Measurements from ENCODE around the gene RBP4. TPM values are rescaled to one million over a fixed set of nuclear protein-coding genes. Genes with fewer than 3 reads are reported as not detected.

RBP4 gene
- total and polyA plus RNA-seq, 10 of the 15 experiments (the other 5 are each of a cell fraction or from before 2014, with no cell fraction given), result 1.2 TPM; not detected in 9

GRCh38 chr10:93572606-93573005 lies 28.4 kb downstream of the RBP4 start:
- no peak overlapping the region for H3K4me2 ChIP-seq (ENCODE audit: control insufficient read depth, insufficient read depth)
- CTCF ChIA-PET, result no interaction called here
- FAIRE-seq (no peak), ATAC-seq (no peak), DNase-seq (ENCODE audit: low read depth, low spot score) (no peak)
- TF ChIP-seq ZZZ3 (IDR thresholded peaks at IDR 0.05; ENCODE audit: control insufficient read depth, insufficient read length, low read depth) (no peak), ZBED1 (IDR thresholded peaks at IDR 0.05; ENCODE audit: borderline replicate concordance) (no peak), CHD2 (IDR thresholded peaks at IDR 0.05; ENCODE audit: borderline replicate concordance, low read depth, low read length) (no peak), NR2C2 (IDR thresholded peaks at IDR 0.05; ENCODE audit: borderline replicate concordance, control insufficient read depth, insufficient read length, low read depth) (no peak), EZH2 (IDR thresholded peaks at IDR 0.05; ENCODE audit: borderline replicate concordance, control insufficient read depth, low read depth, low read length) (no peak), RAD51 (IDR thresholded peaks at IDR 0.05) (no peak), CBX5 (IDR thresholded peaks at IDR 0.05; ENCODE audit: low read depth) (no peak), LARP7 (IDR thresholded peaks at IDR 0.05) (no peak), SMAD1 (IDR thresholded peaks at IDR 0.05; ENCODE audit: low read depth, partially characterized antibody) (no peak)
- no peaks in the 10 kb centered on the region for H3K36me3 ChIP-seq (ENCODE audit: control insufficient read depth in 2 of 2, insufficient read depth in 2 of 2, low read length in 1 of 2)
- POLR2A ChIA-PET, result no interaction called here
- no peaks in the 10 kb centered on the region for H3K4me1 ChIP-seq (ENCODE audit: control insufficient read depth, insufficient read depth, low read length)
- SMC1A ChIA-PET (ENCODE audit: uncharacterized antibody, unreplicated experiment), result no interaction called here
- 14% methylated on average over 2 of the region's 2 CpGs for WGBS (ENCODE audit: insufficient coverage, insufficient replicate concordance, low lambda C conversion rate, missing lambda C conversion rate)
- no peak overlapping the region for H2AFZ ChIP-seq (ENCODE audit: control insufficient read depth, low read depth, low read length)
- RAD21 ChIA-PET (ENCODE audit: unreplicated experiment), result no interaction called here
- no peaks in the 10 kb centered on the region for H3K9me3 ChIP-seq (replicated peaks; ENCODE audit: control insufficient read depth, insufficient read depth, low read length)
- H3K4me3 ChIP-seq, result no peak overlapping the region
- no peaks in the 10 kb centered on the region for H4K20me1 ChIP-seq (ENCODE audit: control insufficient read depth, insufficient read depth)
- H3K27me3 ChIP-seq (replicated peaks in 1 of 2; ENCODE audit: control insufficient read depth in 2 of 2, insufficient read depth in 2 of 2, low read length in 1 of 2), result peaks cover 0 to 5% of the 10 kb centered on the region in 2 experiments; a peak in 3 of 4 replicates
- in situ Hi-C loops (cut with MboI), result no loop called here
- H3K9ac ChIP-seq (ENCODE audit: control insufficient read depth, insufficient read depth, low read length), result no peak overlapping the region
- no peak overlapping the region for H3K27ac ChIP-seq (ENCODE audit: control insufficient read depth, insufficient read depth)
- BruUV-seq (replicated peaks), result no TSS peak
- no peaks in the 10 kb centered on the region for H3K79me2 ChIP-seq (ENCODE audit: control insufficient read depth, insufficient read depth, low read length)
- intact Hi-C loops (cut with micrococcal nuclease; ENCODE audit: unreplicated experiment), result no loop called here

- no TSS peak for BruUV-seq (replicated peaks)
- no peak overlapping the region for H2AFZ ChIP-seq (ENCODE audit: control insufficient read depth, low read depth, low read length)
- RAD21 ChIA-PET (ENCODE audit: unreplicated experiment), result no interaction called here
- H4K20me1 ChIP-seq (ENCODE audit: control insufficient read depth, insufficient read depth), result no peaks in the 10 kb centered on the region
- H3K27me3 ChIP-seq (replicated peaks in 1 of 2; ENCODE audit: control insufficient read depth in 2 of 2, insufficient read depth in 2 of 2, low read length in 1 of 2), result peaks cover 3 to 7% of the 10 kb centered on the region in 2 experiments
- no peak overlapping the region for H3K9ac ChIP-seq (ENCODE audit: control insufficient read depth, insufficient read depth, low read length)
- H3K27ac ChIP-seq (ENCODE audit: control insufficient read depth, insufficient read depth), result no peak overlapping the region
- DNase-seq (ENCODE audit: low read depth, low spot score) (no peak), FAIRE-seq (no peak), ATAC-seq (no peak)
- no peaks in the 10 kb centered on the region for H3K36me3 ChIP-seq (ENCODE audit: control insufficient read depth in 2 of 2, insufficient read depth in 2 of 2, low read length in 1 of 2)
- intact Hi-C loops (cut with micrococcal nuclease; ENCODE audit: unreplicated experiment), result no loop called here
- SMC1A ChIA-PET (ENCODE audit: uncharacterized antibody, unreplicated experiment), result no interaction called here
- POLR2A ChIA-PET, result no interaction called here
- H3K79me2 ChIP-seq (ENCODE audit: control insufficient read depth, insufficient read depth, low read length), result no peaks in the 10 kb centered on the region
- no peak overlapping the region for H3K4me2 ChIP-seq (ENCODE audit: control insufficient read depth, insufficient read depth)
- H3K9me3 ChIP-seq (replicated peaks; ENCODE audit: control insufficient read depth, insufficient read depth, low read length), result no peaks in the 10 kb centered on the region
- H3K4me1 ChIP-seq (ENCODE audit: control insufficient read depth, insufficient read depth, low read length), result no peaks in the 10 kb centered on the region
- no peak overlapping the region for H3K4me3 ChIP-seq
- WGBS (ENCODE audit: insufficient coverage, insufficient replicate concordance, low lambda C conversion rate, missing lambda C conversion rate), result 24% methylated on average over 3 of the region's 3 CpGs
- in situ Hi-C loops (cut with MboI), result no loop called here
- CTCF ChIA-PET, result interaction anchor here (1.6 kb wide), 1 partner anchor 16 kb away, joined by 5 read pairs; no protein-coding TSS in a partner anchor
- no peak for TF ChIP-seq TBL1XR1 (IDR thresholded peaks at IDR 0.05; ENCODE audit: low read depth, low read length)
- TF ChIP-seq ETV6 (conservative IDR thresholded peaks at IDR 0.05 in 1 of 2, IDR thresholded peaks at IDR 0.05 in 1 of 2; ENCODE audit: borderline replicate concordance in 1 of 2, low read depth in 1 of 2), result no peak
- TF ChIP-seq RELB (IDR thresholded peaks at IDR 0.05; ENCODE audit: low read depth), result no peak
- TF ChIP-seq ZNF24 (IDR thresholded peaks at IDR 0.05), result no peak
- no peak for TF ChIP-seq ATF2 (IDR thresholded peaks at IDR 0.05; ENCODE audit: low read length)
- no peak for TF ChIP-seq MTA3 (IDR thresholded peaks at IDR 0.05; ENCODE audit: borderline replicate concordance, low read length)
These were observed 30.7 kb downstream of the RBP4 start for GRCh38 chr10:93570383-93570782.
